Endodermal cell (in vitro differentiated cells): ENCODE measurements around the gene TEAD3. TPM values are rescaled to one million over a fixed set of nuclear protein-coding genes. Genes with fewer than 3 reads are reported as not detected.

Experiments
- DNase-seq: peaks from one replicate; pipeline ENCODE4 v3.0.0-alpha.2; 2017
- H3K27ac ChIP-seq: 2 replicates; pipeline ENCODE4 v1.5.1; 2013; ENCODE audit warnings: mild to moderate bottlenecking, low read depth, low read length, moderate library complexity
- H3K27me3 ChIP-seq: 2 replicates; pipeline ENCODE4 v1.6.1; 2013; ENCODE audit warnings: mild to moderate bottlenecking, low read length, moderate library complexity; ENCODE audit not compliant: insufficient read depth, control insufficient read depth, poor library complexity, severe bottlenecking
- H3K36me3 ChIP-seq: 2 replicates; pipeline ENCODE4 v1.7.0; 2013; ENCODE audit warnings: mild to moderate bottlenecking, low read length, moderate library complexity; ENCODE audit not compliant: control insufficient read depth, insufficient read depth
- H3K4me1 ChIP-seq: one replicate; pipeline ENCODE4 v1.7.0; 2013; ENCODE audit warnings: low read length; ENCODE audit not compliant: control insufficient read depth, insufficient read depth
- H3K4me3 ChIP-seq: 2 replicates; pipeline ENCODE4 v1.5.1; 2013; ENCODE audit warnings: mild to moderate bottlenecking, low read length, moderate library complexity
- H3K9ac ChIP-seq: 2 replicates; pipeline ENCODE4 v1.6.1; 2013; ENCODE audit warnings: mild to moderate bottlenecking, low read length, moderate library complexity; ENCODE audit not compliant: poor library complexity, severe bottlenecking; ENCODE audit errors: extremely low read depth
- H3K9me3 ChIP-seq: 2 replicates; pipeline ENCODE4 v1.6.1; 2013; ENCODE audit warnings: mild to moderate bottlenecking, low read length, moderate library complexity; ENCODE audit not compliant: control insufficient read depth
- H3K27ac Mint-ChIP-seq: 2 replicates; pipeline ENCODE4 v1.8.0; 2020; ENCODE audit warnings: mixed read lengths
- H3K27me3 Mint-ChIP-seq: 2 replicates; pipeline ENCODE4 v1.8.0; 2021; ENCODE audit warnings: mild to moderate bottlenecking, mixed read lengths; ENCODE audit not compliant: insufficient read depth
- H3K36me3 Mint-ChIP-seq: 2 replicates; pipeline ENCODE4 v1.8.0; 2020; ENCODE audit warnings: low read depth, mixed read lengths
- H3K4me1 Mint-ChIP-seq: 2 replicates; pipeline ENCODE4 v1.8.0; 2020; ENCODE audit warnings: mixed read lengths
- H3K4me3 Mint-ChIP-seq: 2 replicates; pipeline ENCODE4 v1.8.0; 2020; ENCODE audit warnings: mild to moderate bottlenecking, moderate library complexity, mixed read lengths
- H3K9me3 Mint-ChIP-seq: 2 replicates; pipeline ENCODE4 v1.8.0; 2020; ENCODE audit warnings: mild to moderate bottlenecking, mixed read lengths
- WGBS, 2 experiments: methylation state at CpG; one replicate each; pipeline versions ENCODE4 v1.1.5 to v1.1.7; 2013; ENCODE audit warnings: missing lambda C conversion rate in 2 of 2, mixed read lengths in 1 of 2; ENCODE audit not compliant: insufficient coverage in 1 of 2, insufficient read length in 1 of 2; 5-methylcytosine and 5-hydroxymethylcytosine counted together
- total RNA-seq, 2 donors: library from RNA; stranded (reverse); fragmentation: NEBNext Ultra II Directional in 1 of 2; extraction: Animal tissue kit (Norgen Biotek cat#: 25700) in 1 of 2; gene quantifications; 2 replicates in 1 of 2; 3 replicates in 1 of 2; pipeline ENCODE4 v1.2.1, GENCODE V29; 2021
- TF ChIP-seq, protein P1 (sequence below): fragments of 200-600 bp; sonication (generic); conservative IDR thresholded peaks from 2 replicates; pipeline ENCODE4 v1.5.0; 2021; ENCODE audit warnings: antibody characterized with exemption, mild to moderate bottlenecking

The TEAD3 gene
- total RNA-seq, 2 donors from 2014 or later: 22.7 to 29.2 TPM

DNA sequence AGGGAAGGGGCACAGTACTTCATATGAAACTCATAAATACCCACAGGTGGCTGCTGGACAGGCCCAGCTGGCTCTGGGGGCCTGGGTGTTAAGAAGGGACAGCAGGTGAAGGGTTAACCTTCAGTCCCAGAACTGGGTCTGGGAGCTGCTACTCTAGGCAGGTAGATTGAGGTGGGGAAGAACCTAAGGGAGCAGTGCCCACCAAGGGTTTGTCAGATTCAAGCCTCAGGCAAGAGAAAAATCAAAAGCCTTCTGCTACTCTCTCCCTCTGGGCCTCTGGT is 23.1 kb downstream of the TEAD3 start:
- Mint-ChIP-seq H3K4me1 (peaks cover 18% of the 10 kb centered on the region), H3K4me3 (no peak overlapping the region), H3K27me3 (no peaks in the 10 kb centered on the region), H3K36me3 (peaks cover 57% of the 10 kb centered on the region), H3K27ac (peak overlapping the region; percentile 78), H3K9me3 (no peaks in the 10 kb centered on the region)
- Histone ChIP-seq H3K4me3 (no peak overlapping the region), H3K9me3 (no peaks in the 10 kb centered on the region), H3K36me3 (peaks cover 53% of the 10 kb centered on the region), H3K27ac (no peak overlapping the region), H3K27me3 (no peaks in the 10 kb centered on the region), H3K9ac (no peak overlapping the region), H3K4me1 (peaks cover 3% of the 10 kb centered on the region)
- DNase-seq: no peak
- TF ChIP-seq, protein P1, sequence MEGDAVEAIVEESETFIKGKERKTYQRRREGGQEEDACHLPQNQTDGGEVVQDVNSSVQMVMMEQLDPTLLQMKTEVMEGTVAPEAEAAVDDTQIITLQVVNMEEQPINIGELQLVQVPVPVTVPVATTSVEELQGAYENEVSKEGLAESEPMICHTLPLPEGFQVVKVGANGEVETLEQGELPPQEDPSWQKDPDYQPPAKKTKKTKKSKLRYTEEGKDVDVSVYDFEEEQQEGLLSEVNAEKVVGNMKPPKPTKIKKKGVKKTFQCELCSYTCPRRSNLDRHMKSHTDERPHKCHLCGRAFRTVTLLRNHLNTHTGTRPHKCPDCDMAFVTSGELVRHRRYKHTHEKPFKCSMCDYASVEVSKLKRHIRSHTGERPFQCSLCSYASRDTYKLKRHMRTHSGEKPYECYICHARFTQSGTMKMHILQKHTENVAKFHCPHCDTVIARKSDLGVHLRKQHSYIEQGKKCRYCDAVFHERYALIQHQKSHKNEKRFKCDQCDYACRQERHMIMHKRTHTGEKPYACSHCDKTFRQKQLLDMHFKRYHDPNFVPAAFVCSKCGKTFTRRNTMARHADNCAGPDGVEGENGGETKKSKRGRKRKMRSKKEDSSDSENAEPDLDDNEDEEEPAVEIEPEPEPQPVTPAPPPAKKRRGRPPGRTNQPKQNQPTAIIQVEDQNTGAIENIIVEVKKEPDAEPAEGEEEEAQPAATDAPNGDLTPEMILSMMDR: no peak

DNA sequence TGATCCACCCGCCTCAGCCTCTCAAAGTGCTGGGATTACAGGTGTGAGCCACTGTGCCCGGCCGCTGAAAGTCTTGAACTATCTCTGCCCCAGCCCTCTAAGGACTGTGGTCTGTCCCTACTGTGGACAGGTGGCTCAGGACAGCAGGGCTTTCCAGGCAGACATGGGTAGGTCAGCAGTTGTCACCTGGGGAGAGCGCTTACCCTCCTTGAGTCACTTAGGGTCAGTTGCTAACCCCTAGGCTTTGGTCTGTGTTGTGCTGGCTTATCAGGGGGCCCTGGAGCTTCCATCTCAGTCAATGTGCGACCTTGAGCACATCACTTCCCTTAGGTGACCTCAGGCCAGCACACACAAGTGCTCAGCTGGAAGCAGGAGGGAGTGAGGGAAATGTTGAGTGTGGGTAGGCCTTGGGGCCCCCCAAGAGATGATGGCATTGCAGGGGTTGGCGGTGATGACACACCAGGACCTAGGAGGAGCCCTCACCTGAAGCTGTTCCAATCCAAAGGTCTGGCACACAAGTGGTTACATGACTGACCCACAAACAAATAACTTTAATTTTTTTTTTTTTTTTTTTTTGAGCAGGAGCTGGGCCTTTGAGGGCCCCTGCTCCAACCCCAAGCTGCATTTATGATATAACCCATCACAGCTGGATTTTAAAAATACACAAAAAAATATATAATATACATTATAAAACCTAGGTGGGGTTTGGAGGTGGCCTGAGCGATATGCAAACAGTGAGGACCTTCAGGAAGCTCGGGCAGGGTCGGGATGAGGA is 23.6 kb downstream of the TEAD3 start:
- no peaks in the 10 kb centered on the region for H3K27me3 Mint-ChIP-seq
- Histone ChIP-seq H3K4me3 (no peak overlapping the region), H3K27ac (no peak overlapping the region), H3K4me1 (peaks cover 3% of the 10 kb centered on the region), H3K9ac (no peak overlapping the region), H3K27me3 (no peaks in the 10 kb centered on the region), H3K9me3 (no peaks in the 10 kb centered on the region), H3K36me3 (peaks cover 51% of the 10 kb centered on the region)
- TF ChIP-seq, protein P1: no peak
- H3K4me1 Mint-ChIP-seq: peaks cover 18% of the 10 kb centered on the region
- H3K4me3 Mint-ChIP-seq: no peak overlapping the region
- no peaks in the 10 kb centered on the region for H3K9me3 Mint-ChIP-seq
- peak; percentile 67 for DNase-seq
- H3K36me3 Mint-ChIP-seq: peaks cover 55% of the 10 kb centered on the region
- H3K27ac Mint-ChIP-seq: peak overlapping the region; percentile 78
- 92 to 95% methylated on average over 7 to 9 of the region's 9 CpGs for WGBS, 2 experiments

DNA sequence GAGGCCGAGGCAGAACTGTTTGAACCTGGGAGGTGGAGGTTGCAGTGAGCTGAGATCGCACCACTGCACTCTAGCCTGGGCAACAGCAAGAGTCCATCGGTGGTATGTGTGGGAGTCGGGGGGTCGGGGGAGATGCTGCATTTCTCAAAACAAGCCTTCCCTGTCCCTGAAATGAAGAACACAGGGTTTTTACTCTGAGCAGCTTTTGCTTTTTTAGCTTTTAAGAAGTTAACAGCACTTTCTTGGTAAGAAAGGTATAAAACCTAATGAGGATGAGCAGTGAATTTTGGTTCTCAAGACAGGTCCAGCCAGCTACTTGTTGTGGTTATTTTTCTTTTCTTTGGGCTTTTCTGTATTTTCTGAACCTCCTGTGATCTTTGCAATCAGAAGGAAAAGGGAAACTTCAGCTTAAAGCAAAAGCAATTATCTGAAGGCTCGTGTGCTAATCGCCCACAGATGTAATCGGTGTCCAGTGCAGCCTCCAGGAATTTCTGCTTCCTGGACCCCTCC is 25.0 kb downstream of the TEAD3 start:
- H3K27ac Mint-ChIP-seq: peak overlapping the region; percentile 78
- peaks cover 51% of the 10 kb centered on the region for H3K36me3 Mint-ChIP-seq
- no peak overlapping the region for H3K27ac ChIP-seq

More for the DNA sequence above, 25.0 kb downstream of the TEAD3 start:
- Histone ChIP-seq H3K4me3 (peak overlapping the region; percentile 99), H3K9ac (peak overlapping the region; percentile 1), H3K4me1 (peaks cover 3% of the 10 kb centered on the region), H3K27me3 (no peaks in the 10 kb centered on the region), H3K9me3 (no peaks in the 10 kb centered on the region), H3K36me3 (peaks cover 46% of the 10 kb centered on the region)
- no peak for DNase-seq
- H3K27me3 Mint-ChIP-seq: no peaks in the 10 kb centered on the region
- WGBS, 2 experiments: 92 to 97% methylated on average over 6 to 8 of the region's 8 CpGs
- peak overlapping the region; percentile 96 for H3K4me3 Mint-ChIP-seq
- peaks cover 18% of the 10 kb centered on the region for H3K4me1 Mint-ChIP-seq
- TF ChIP-seq, protein P1: no peak
- H3K9me3 Mint-ChIP-seq: no peaks in the 10 kb centered on the region
